Calu3 (cell line): Measurements from ENCODE around the gene SPATC1L. TPM values are rescaled to one million over a fixed set of nuclear protein-coding genes. Genes with fewer than 3 reads are reported as not detected.

Experiments
- BruUV-seq: library from RNA; stranded (reverse); fragments of 400-500 nt; replicated peaks from 2 replicates; lab custom pipeline; 2021; lab: Mats Ljungman, UMichigan
- CTCF ChIA-PET: fragments of 300-600 bp; sonication (Branson Sonifier 250); formaldehyde crosslinking; loops from one replicate; lab custom pipeline; 2022; ENCODE audit warnings: antibody characterized with exemption; lab: Charles Lee
- DNase-seq: peaks from one replicate; pipeline ENCODE4 v3.0.0; 2022
- H3K27ac Mint-ChIP-seq: one replicate; pipeline ENCODE4 v1.8.0; 2022; ENCODE audit warnings: mixed read lengths; ENCODE audit not compliant: unreplicated experiment
- H3K27me3 Mint-ChIP-seq: one replicate; pipeline ENCODE4 v1.8.0; 2022; ENCODE audit warnings: mixed read lengths; ENCODE audit not compliant: unreplicated experiment
- H3K36me3 Mint-ChIP-seq: one replicate; pipeline ENCODE4 v1.8.0; 2022; ENCODE audit warnings: mild to moderate bottlenecking, moderate library complexity, mixed read lengths; ENCODE audit not compliant: insufficient read depth, unreplicated experiment
- H3K4me1 Mint-ChIP-seq: one replicate; pipeline ENCODE4 v1.8.0; 2022; ENCODE audit warnings: mild to moderate bottlenecking, low read depth, mixed read lengths; ENCODE audit not compliant: unreplicated experiment
- H3K4me3 Mint-ChIP-seq: one replicate; pipeline ENCODE4 v1.8.0; 2022; ENCODE audit warnings: mild to moderate bottlenecking, low read depth, moderate library complexity, mixed read lengths; ENCODE audit not compliant: unreplicated experiment
- H3K9me3 Mint-ChIP-seq: one replicate; pipeline ENCODE4 v1.8.0; 2022; ENCODE audit warnings: low read depth, mixed read lengths; ENCODE audit not compliant: unreplicated experiment
- intact Hi-C: fragments of 100-400 bp; cut with micrococcal nuclease; formaldehyde crosslinking; loops from one replicate; pipeline ENCODE4 v1.10.0; 2022; ENCODE audit not compliant: unreplicated experiment
- total RNA-seq: library from RNA; stranded (reverse); gene quantifications from 2 replicates; pipeline ENCODE4 v1.2.3, GENCODE V29; 2022
- TF ChIP-seq, protein P1 (sequence below): fragments of 200-600 bp; IDR thresholded peaks from one replicate; pipeline ENCODE4 v1.8.0; 2022; ENCODE audit warnings: antibody characterized with exemption; ENCODE audit not compliant: unreplicated experiment

Gene SPATC1L
- total RNA-seq, 1 experiment from 2014 or later, result 4.4 TPM

DNA sequence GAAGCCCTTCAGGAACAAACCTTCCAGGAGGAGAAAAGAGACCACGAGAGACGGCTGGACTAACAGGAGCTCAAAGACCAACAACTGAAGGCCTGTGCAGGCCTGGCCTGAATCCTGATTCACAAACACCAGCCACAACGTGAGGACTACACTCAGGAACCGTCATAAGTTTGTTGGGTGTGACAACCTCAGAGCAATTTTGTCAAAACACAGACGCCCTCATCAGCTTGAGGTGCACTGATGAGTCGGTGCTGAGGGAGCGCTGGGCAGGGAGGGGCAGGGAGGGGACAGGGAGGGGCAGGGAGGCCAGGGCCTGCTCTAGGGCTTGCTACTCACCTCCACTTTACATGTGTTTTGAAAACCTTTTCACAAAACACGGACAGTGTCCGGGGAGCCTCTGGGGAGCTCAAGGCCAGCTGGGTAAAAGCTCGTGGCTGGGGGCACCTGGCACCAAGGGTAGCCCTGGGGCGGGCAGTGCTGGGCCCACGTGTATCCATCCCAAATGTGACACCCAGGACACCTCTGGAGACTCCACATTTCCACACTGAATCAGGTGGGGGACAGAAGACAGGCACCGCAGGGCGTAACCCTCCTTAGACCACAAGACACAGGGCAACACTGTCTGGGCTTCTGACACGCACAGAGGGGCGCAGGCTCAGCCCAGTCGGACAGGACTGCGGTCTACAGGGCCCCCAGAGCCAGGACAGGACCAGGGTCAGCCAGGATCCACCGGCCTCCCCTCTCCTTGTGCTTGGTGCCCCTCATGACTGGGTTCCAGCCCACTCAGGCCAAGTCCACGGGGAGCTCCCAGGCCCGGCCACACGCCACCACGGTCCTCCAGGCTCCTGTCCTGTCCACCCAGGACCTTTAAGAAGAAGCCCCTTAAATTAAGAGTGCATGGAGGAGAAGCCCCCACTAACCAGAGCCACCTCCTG is 27.8 kb upstream of the SPATC1L start:
- Mint-ChIP-seq H3K9me3 (no peaks in the 10 kb centered on the region), H3K27me3 (no peaks in the 10 kb centered on the region), H3K36me3 (peaks cover 33% of the 10 kb centered on the region), H3K4me1 (no peaks in the 10 kb centered on the region), H3K4me3 (no peak overlapping the region), H3K27ac (no peak overlapping the region)
- TF ChIP-seq, protein P1, sequence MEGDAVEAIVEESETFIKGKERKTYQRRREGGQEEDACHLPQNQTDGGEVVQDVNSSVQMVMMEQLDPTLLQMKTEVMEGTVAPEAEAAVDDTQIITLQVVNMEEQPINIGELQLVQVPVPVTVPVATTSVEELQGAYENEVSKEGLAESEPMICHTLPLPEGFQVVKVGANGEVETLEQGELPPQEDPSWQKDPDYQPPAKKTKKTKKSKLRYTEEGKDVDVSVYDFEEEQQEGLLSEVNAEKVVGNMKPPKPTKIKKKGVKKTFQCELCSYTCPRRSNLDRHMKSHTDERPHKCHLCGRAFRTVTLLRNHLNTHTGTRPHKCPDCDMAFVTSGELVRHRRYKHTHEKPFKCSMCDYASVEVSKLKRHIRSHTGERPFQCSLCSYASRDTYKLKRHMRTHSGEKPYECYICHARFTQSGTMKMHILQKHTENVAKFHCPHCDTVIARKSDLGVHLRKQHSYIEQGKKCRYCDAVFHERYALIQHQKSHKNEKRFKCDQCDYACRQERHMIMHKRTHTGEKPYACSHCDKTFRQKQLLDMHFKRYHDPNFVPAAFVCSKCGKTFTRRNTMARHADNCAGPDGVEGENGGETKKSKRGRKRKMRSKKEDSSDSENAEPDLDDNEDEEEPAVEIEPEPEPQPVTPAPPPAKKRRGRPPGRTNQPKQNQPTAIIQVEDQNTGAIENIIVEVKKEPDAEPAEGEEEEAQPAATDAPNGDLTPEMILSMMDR, result no peak
- CTCF ChIA-PET, result no interaction called here
- intact Hi-C loops, result no loop called here
- no peak for DNase-seq
- no TSS peak for BruUV-seq

DNA sequence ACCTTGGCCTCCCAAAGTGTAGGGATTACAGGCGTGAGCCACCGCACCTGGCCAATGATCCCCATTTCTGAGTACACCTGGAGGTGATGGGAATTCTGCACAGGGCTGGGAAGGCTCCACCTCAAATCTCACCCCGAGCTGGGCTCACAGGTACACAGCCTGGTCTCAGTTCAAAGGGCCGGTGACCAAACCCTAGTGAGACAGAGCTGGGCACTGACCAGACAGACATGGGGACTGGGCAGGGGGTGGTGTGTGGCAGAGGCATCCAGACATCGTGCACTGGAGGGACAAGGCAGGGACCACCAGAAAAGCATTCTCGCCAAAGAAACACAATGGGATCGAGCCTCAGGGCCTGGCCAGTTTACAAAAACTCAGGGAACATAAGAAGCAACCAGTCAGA is 27.1 kb upstream of the SPATC1L start:
- TF ChIP-seq, protein P1, result no peak
- H3K4me3 Mint-ChIP-seq, result no peak overlapping the region
- H3K27me3 Mint-ChIP-seq, result no peaks in the 10 kb centered on the region
- H3K4me1 Mint-ChIP-seq, result no peaks in the 10 kb centered on the region
- no TSS peak for BruUV-seq
- no peaks in the 10 kb centered on the region for H3K9me3 Mint-ChIP-seq
- H3K36me3 Mint-ChIP-seq, result peaks cover 33% of the 10 kb centered on the region
- no peak overlapping the region for H3K27ac Mint-ChIP-seq
- CTCF ChIA-PET, result no interaction called here
- no peak for DNase-seq
- intact Hi-C loops, result no loop called here

DNA sequence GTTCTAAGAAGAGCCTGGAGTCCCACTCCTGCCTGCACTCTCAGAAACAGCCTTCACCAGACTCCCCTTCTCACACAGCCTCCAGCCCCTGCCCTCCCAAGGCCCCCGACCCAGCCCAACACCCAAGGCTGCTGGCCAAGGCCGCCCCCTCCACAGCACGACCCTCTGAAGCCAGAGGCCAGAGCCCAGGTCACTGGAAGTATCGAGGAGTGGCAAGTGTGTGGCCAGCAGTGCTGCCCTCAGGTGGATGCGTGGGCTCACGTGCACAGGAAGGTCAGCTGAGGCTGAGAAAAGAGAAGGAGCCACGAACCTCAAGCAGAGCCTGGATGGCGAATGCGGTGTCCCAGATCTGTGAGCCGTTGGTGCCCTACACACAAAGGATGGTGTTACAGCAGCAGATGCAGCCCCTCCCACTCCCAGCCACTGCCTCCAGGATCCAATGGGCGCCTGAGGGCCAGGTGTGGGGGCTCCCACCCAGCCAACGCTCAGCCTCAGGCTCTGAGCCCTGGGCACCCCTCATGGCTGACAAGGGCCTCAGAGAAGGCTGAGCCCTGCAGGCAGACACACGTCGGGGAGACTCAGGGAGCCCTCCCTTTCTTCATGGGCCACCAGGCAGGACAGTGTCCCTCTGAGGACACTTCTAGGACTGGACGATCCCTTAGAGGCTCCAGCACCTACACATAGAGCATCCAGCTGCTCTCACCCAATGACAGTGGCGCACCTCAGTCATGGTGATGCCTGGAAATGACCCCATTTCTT is 26.3 kb upstream of the SPATC1L start:
- no peaks in the 10 kb centered on the region for H3K4me1 Mint-ChIP-seq
- intact Hi-C loops, result no loop called here
- H3K9me3 Mint-ChIP-seq, result no peaks in the 10 kb centered on the region
- no peak for DNase-seq
- CTCF ChIA-PET, result no interaction called here
- BruUV-seq, result no TSS peak
- peaks cover 29% of the 10 kb centered on the region for H3K36me3 Mint-ChIP-seq
- H3K27me3 Mint-ChIP-seq, result no peaks in the 10 kb centered on the region
- TF ChIP-seq, protein P1, result no peak
- H3K4me3 Mint-ChIP-seq, result no peak overlapping the region
- no peak overlapping the region for H3K27ac Mint-ChIP-seq

DNA sequence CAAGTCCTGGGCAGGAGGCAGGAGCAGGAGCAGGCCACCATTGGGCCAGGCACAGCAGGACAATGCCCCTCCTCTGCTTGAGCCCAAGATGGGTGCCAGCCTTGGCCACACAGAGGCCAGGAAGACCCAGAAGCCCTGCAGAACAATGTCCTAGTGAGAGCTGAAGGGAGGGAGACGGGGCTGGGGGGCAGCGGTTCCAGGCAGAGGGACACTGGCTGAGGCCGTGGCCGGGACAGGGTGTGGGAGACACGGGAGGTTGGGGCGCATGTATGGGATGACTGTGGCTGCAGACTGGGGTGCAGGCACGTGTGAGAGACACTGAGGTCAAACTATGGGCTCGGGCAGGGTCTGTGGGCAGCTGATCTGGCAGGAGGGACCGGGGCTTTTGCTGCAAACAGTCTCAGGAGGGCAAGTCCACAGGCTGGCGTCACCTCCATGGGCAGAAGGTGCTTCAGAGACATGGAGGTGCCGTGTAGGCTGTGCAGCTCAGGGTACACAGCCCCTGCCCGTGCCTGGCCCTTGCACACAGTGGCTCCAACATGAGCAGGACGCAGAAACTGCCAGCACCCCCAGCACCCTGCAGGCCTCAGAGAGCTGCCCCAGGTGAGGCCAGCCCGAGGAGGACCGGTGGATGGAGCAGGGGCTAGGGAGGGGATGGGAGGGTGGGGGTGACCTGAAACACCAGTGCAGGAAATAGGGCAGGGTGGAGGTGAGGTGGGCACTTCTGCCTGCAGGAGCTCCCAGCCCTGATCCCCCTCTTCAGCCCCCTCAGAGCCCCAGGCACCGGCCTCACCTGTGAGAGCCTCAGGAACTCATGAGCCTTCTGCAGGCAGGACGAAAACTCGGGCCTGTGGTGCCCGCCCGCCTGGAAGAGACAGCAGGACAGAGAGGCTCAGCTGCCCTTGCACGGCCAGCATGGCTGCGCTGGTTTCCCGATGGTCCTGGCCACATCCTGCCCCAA is 24.8 kb upstream of the SPATC1L start:
- Mint-ChIP-seq H3K27me3 (no peaks in the 10 kb centered on the region), H3K27ac (no peak overlapping the region), H3K4me3 (no peak overlapping the region), H3K36me3 (peaks cover 27% of the 10 kb centered on the region), H3K4me1 (no peaks in the 10 kb centered on the region), H3K9me3 (no peaks in the 10 kb centered on the region)
- no peak for DNase-seq
- BruUV-seq, result no TSS peak
- intact Hi-C loops, result no loop called here
- CTCF ChIA-PET, result interaction anchor here (0.5 kb wide), 1 partner anchor 210 kb away, joined by 3 read pairs; no protein-coding TSS in a partner anchor
- TF ChIP-seq, protein P1, result no peak
